Stimulated activated CD8-positive, alpha-beta memory T cell treated with anti-CD3 and anti-CD28 coated beads, Interleukin-12 subunit alpha, Interleukin-12 subunit beta, amount 100 ng/mL, for 24 hours (primary cell): ENCODE measurements around the gene CDK8.

ENCODE experiments used
- DNase-seq: peaks from one replicate; pipeline ENCODE4 v3.0.0-alpha.2; 2020; ENCODE audit errors: extremely low read depth

Gene CDK8

GRCh38 chr13:26382835-26383234 is 128.9 kb downstream of the CDK8 start:
- no peak for DNase-seq

GRCh38 chr13:26384587-26384986 is 130.7 kb downstream of the CDK8 start:
- no peak for DNase-seq

GRCh38 chr13:26386026-26386425 is 132.1 kb downstream of the CDK8 start:
- DNase-seq: no peak

GRCh38 chr13:26390203-26390602 is 136.3 kb downstream of the CDK8 start:
- no peak for DNase-seq

- no peak for DNase-seq
Measured at GRCh38 chr13:26400545-26400944, 146.6 kb downstream of the CDK8 start.

GRCh38 chr13:26401069-26401468 is 147.1 kb downstream of the CDK8 start:
- DNase-seq: no peak

GRCh38 chr13:26401578-26402021 is 147.7 kb downstream of the CDK8 start:
- no peak for DNase-seq

GRCh38 chr13:26406791-26407190 is 152.9 kb downstream of the CDK8 start:
- DNase-seq: no peak

GRCh38 chr13:26411206-26411605 is 157.3 kb downstream of the CDK8 start:
- no peak for DNase-seq

GRCh38 chr13:26412263-26412662 is 158.3 kb downstream of the CDK8 start:
- no peak for DNase-seq

GRCh38 chr13:26412936-26413716 is 159.2 kb downstream of the CDK8 start:
- DNase-seq: no peak

- no peak for DNase-seq
Measured at GRCh38 chr13:26420282-26420960, 166.5 kb downstream of the CDK8 start.

GRCh38 chr13:26422036-26422435 is 168.1 kb downstream of the CDK8 start:
- DNase-seq: no peak

- no peak for DNase-seq
Measured at GRCh38 chr13:26423629-26424028, 169.7 kb downstream of the CDK8 start.

GRCh38 chr13:26424181-26424580 is 170.3 kb downstream of the CDK8 start:
- DNase-seq: no peak

- DNase-seq: no peak
Measured at GRCh38 chr13:26425443-26426358, 171.8 kb downstream of the CDK8 start.

- DNase-seq: no peak
Measured at GRCh38 chr13:26433776-26434175, 179.8 kb downstream of the CDK8 start.

- DNase-seq: no peak
Measured at GRCh38 chr13:26435171-26435570, 181.2 kb downstream of the CDK8 start.

GRCh38 chr13:26435646-26436045 is 181.7 kb downstream of the CDK8 start:
- DNase-seq: no peak

GRCh38 chr13:26436914-26437313 is 183.0 kb downstream of the CDK8 start:
- no peak for DNase-seq

- no peak for DNase-seq
Measured at GRCh38 chr13:26440111-26440510, 186.2 kb downstream of the CDK8 start.

- DNase-seq: no peak
Measured at GRCh38 chr13:26441476-26441875, 187.5 kb downstream of the CDK8 start.
